ENCODE results near the gene CEP112. TPM values are rescaled to one million over a fixed set of nuclear protein-coding genes. Genes with fewer than 3 reads are reported as not detected.

Gene CEP112
- total RNA-seq, 1 donor from 2014 or later: 9.7 TPM

DNA sequence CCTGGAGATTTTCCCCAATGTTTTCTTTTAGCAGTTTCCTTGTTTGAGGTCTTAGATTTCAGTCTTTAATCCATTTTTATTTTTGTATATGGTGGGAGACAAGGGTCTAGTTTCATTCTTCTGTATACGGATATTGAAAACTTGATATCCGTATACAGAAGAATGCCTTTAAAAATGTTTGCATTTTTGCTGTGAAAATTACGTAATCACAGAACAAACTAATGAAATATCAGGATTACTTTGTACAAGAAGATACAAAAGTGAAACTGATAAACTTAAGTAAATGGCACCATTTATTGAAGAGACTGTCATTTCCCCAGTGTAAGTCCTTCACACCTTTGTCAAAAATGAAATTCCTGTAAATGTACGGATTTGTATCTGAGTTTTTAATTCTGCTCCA, 13.3 kb downstream of the CEP112 start:
- no peak overlapping the region for H2AFZ ChIP-seq (replicated peaks)
- H3K27me3 ChIP-seq: no peaks in the 10 kb centered on the region
- no peak overlapping the region for H3K27ac Mint-ChIP-seq
- H3K4me3 ChIP-seq: no peak overlapping the region
- H3K36me3 ChIP-seq: peaks cover 12% of the 10 kb centered on the region
- no peak for DNase-seq (ENCODE audit: low spot score)
- H3K27ac ChIP-seq: no peak overlapping the region
- H3K4me1 Mint-ChIP-seq: no peaks in the 10 kb centered on the region
- H3K4me3 Mint-ChIP-seq: no peak overlapping the region
- H4K20me1 ChIP-seq (ENCODE audit: low read depth): no peaks in the 10 kb centered on the region
- H3K4me2 ChIP-seq: no peak overlapping the region
- peaks cover 67% of the 10 kb centered on the region for H3K36me3 Mint-ChIP-seq
- H3K9me3 ChIP-seq (ENCODE audit: low read depth): no peaks in the 10 kb centered on the region
- H3K4me1 ChIP-seq: no peaks in the 10 kb centered on the region
- peaks cover under 1% of the 10 kb centered on the region for H3K79me2 ChIP-seq (ENCODE audit: low read depth)
- TF ChIP-seq EZH2 (IDR thresholded peaks at IDR 0.05) (no peak), EZH2phosphoT487 (IDR thresholded peaks at IDR 0.05) (no peak)
- TF ChIP-seq, protein P1, sequence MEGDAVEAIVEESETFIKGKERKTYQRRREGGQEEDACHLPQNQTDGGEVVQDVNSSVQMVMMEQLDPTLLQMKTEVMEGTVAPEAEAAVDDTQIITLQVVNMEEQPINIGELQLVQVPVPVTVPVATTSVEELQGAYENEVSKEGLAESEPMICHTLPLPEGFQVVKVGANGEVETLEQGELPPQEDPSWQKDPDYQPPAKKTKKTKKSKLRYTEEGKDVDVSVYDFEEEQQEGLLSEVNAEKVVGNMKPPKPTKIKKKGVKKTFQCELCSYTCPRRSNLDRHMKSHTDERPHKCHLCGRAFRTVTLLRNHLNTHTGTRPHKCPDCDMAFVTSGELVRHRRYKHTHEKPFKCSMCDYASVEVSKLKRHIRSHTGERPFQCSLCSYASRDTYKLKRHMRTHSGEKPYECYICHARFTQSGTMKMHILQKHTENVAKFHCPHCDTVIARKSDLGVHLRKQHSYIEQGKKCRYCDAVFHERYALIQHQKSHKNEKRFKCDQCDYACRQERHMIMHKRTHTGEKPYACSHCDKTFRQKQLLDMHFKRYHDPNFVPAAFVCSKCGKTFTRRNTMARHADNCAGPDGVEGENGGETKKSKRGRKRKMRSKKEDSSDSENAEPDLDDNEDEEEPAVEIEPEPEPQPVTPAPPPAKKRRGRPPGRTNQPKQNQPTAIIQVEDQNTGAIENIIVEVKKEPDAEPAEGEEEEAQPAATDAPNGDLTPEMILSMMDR (IDR thresholded peaks at IDR 0.05): no peak
- no peak overlapping the region for H3K9ac ChIP-seq
- H3F3A ChIP-seq (ENCODE audit: low read depth): no peaks in the 10 kb centered on the region
- peaks cover 8% of the 10 kb centered on the region for H3K9me3 Mint-ChIP-seq
- no peaks in the 10 kb centered on the region for H3K27me3 Mint-ChIP-seq (ENCODE audit: insufficient read depth, low read depth)

DNA sequence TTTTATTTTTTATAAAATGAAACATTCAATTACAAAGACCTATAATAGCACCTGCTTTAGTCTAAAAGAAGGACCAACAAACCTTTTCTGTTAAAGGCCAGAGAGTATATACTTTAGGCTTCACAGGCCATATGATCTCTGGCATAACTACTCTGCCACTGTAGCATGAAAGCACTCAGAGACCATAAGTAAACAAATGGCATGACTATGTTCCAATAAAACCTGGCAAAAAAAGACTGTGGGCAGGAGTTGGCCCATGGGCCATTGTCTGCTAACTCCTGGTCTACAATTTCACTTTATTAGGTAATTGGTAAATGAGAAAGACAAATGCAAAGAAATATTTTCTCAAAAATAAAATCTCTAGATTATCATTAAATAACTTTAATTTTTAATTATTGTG, 14.9 kb downstream of the CEP112 start:
- Histone ChIP-seq H3F3A (ENCODE audit: low read depth) (no peaks in the 10 kb centered on the region), H3K4me3 (no peak overlapping the region), H3K27ac (no peak overlapping the region), H2AFZ (replicated peaks) (no peak overlapping the region), H3K9me3 (ENCODE audit: low read depth) (no peaks in the 10 kb centered on the region), H3K27me3 (no peaks in the 10 kb centered on the region), H3K4me1 (no peaks in the 10 kb centered on the region), H3K4me2 (no peak overlapping the region), H4K20me1 (ENCODE audit: low read depth) (no peaks in the 10 kb centered on the region), H3K9ac (no peak overlapping the region), H3K36me3 (peaks cover 12% of the 10 kb centered on the region), H3K79me2 (ENCODE audit: low read depth) (no peaks in the 10 kb centered on the region)
- Mint-ChIP-seq H3K27ac (no peak overlapping the region), H3K9me3 (peaks cover 6% of the 10 kb centered on the region), H3K36me3 (peaks cover 58% of the 10 kb centered on the region), H3K4me3 (no peak overlapping the region), H3K27me3 (ENCODE audit: insufficient read depth, low read depth) (no peaks in the 10 kb centered on the region), H3K4me1 (no peaks in the 10 kb centered on the region)
- no peak for DNase-seq (ENCODE audit: low spot score)
- TF ChIP-seq EZH2phosphoT487 (IDR thresholded peaks at IDR 0.05) (no peak), EZH2 (IDR thresholded peaks at IDR 0.05) (no peak)
- TF ChIP-seq, protein P1 (IDR thresholded peaks at IDR 0.05): no peak

DNA sequence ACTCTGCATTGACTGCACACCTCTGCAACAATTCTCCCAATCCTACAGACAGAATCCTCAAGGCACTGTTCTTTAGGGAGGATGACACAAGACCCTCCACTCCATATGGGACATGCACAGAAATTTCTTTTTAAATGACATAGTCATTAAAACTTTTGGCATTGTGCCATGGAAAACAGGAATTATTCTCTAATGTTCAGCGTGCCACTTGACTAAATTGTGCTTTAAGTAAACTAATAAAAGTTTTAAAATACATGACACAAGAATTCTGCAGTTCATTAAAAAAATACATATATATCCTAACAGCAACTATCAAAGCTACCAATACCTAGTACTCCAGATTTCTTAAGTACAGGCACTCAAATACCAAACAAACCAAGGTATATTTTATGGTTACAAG, 16.0 kb downstream of the CEP112 start:
- no peak for DNase-seq (ENCODE audit: low spot score)
- H3K27ac ChIP-seq: no peak overlapping the region
- no peaks in the 10 kb centered on the region for H3K27me3 Mint-ChIP-seq (ENCODE audit: insufficient read depth, low read depth)
- no peaks in the 10 kb centered on the region for H3K4me1 Mint-ChIP-seq
- no peaks in the 10 kb centered on the region for H3F3A ChIP-seq (ENCODE audit: low read depth)
- no peak for TF ChIP-seq EZH2 (IDR thresholded peaks at IDR 0.05)
- TF ChIP-seq, protein P1 (IDR thresholded peaks at IDR 0.05): no peak
- no peak for TF ChIP-seq EZH2phosphoT487 (IDR thresholded peaks at IDR 0.05)
- peaks cover 12% of the 10 kb centered on the region for H3K36me3 ChIP-seq
- no peaks in the 10 kb centered on the region for H3K79me2 ChIP-seq (ENCODE audit: low read depth)
- no peak overlapping the region for H3K4me2 ChIP-seq
- no peaks in the 10 kb centered on the region for H3K27me3 ChIP-seq
- no peak overlapping the region for H3K9ac ChIP-seq
- H3K9me3 ChIP-seq (ENCODE audit: low read depth): no peaks in the 10 kb centered on the region
- no peak overlapping the region for H2AFZ ChIP-seq (replicated peaks)
- H4K20me1 ChIP-seq (ENCODE audit: low read depth): no peaks in the 10 kb centered on the region
- H3K4me3 Mint-ChIP-seq: no peak overlapping the region
- no peak overlapping the region for H3K27ac Mint-ChIP-seq
- H3K9me3 Mint-ChIP-seq: peaks cover 6% of the 10 kb centered on the region
- no peaks in the 10 kb centered on the region for H3K4me1 ChIP-seq
- H3K36me3 Mint-ChIP-seq: peaks cover 51% of the 10 kb centered on the region
- no peak overlapping the region for H3K4me3 ChIP-seq

Measured in neural progenitor cell (in vitro differentiated cells).